ENCODE results near the gene WWOX.

WWOX gene

GRCh38 chr16:78638371-78638770, 538.9 kb downstream of the WWOX start:
- DNase-seq: no peak

- no peak for DNase-seq
Measured at GRCh38 chr16:78639775-78640174, 540.3 kb downstream of the WWOX start.

GRCh38 chr16:78640886-78641285, 541.4 kb downstream of the WWOX start:
- DNase-seq: no peak

GRCh38 chr16:78641433-78641832, 542.0 kb downstream of the WWOX start:
- DNase-seq: no peak

GRCh38 chr16:78642621-78643285, 543.3 kb downstream of the WWOX start:
- DNase-seq: no peak

- no peak for DNase-seq
Measured at GRCh38 chr16:78645657-78646056, 546.2 kb downstream of the WWOX start.

GRCh38 chr16:78647019-78647418, 547.6 kb downstream of the WWOX start:
- DNase-seq: no peak

GRCh38 chr16:78647491-78647890, 548.0 kb downstream of the WWOX start:
- DNase-seq: no peak

GRCh38 chr16:78648517-78648916, 549.1 kb downstream of the WWOX start:
- no peak for DNase-seq

- no peak for DNase-seq
Measured at GRCh38 chr16:78650339-78651074, 551.1 kb downstream of the WWOX start.

- DNase-seq: no peak
Measured at GRCh38 chr16:78654929-78655328, 555.5 kb downstream of the WWOX start.

- DNase-seq: no peak
Measured at GRCh38 chr16:78655331-78656113, 556.1 kb downstream of the WWOX start.

- no peak for DNase-seq
Measured at GRCh38 chr16:78656887-78657286, 557.4 kb downstream of the WWOX start.

GRCh38 chr16:78659216-78659615, 559.8 kb downstream of the WWOX start:
- no peak for DNase-seq

GRCh38 chr16:78659668-78660217, 560.3 kb downstream of the WWOX start:
- DNase-seq: no peak

GRCh38 chr16:78660795-78661194, 561.3 kb downstream of the WWOX start:
- no peak for DNase-seq

GRCh38 chr16:78663690-78664089, 564.2 kb downstream of the WWOX start:
- DNase-seq: no peak

- DNase-seq: no peak
Measured at GRCh38 chr16:78664811-78665772, 565.6 kb downstream of the WWOX start.

GRCh38 chr16:78666318-78666717, 566.9 kb downstream of the WWOX start:
- no peak for DNase-seq

- no peak for DNase-seq
Measured at GRCh38 chr16:78667675-78668074, 568.2 kb downstream of the WWOX start.

- DNase-seq: no peak
Measured at GRCh38 chr16:78668393-78668792, 568.9 kb downstream of the WWOX start.

GRCh38 chr16:78669994-78670393, 570.5 kb downstream of the WWOX start:
- no peak for DNase-seq

Data from CD4-positive, alpha-beta T cell treated with Interferon gamma for 1 hour (primary cell).